Naive thymus-derived CD8-positive, alpha-beta T cell (primary cell): ENCODE measurements around the gene ERC2. TPM values are rescaled to one million over a fixed set of nuclear protein-coding genes. Genes with fewer than 3 reads are reported as not detected.

ENCODE experiments used
- ATAC-seq, 2 donors: fragments of 150-1000 bp; cut with Tn5 transposase in 1 of 2; sonication (Bioruptor Pico), chemical (Tn5 transposase) in 1 of 2; 1 replicate in 1 of 2; 2 replicates in 1 of 2; pipeline ENCODE4 v1.10.0; 2021; ENCODE audit warnings: mild to moderate bottlenecking in 2 of 2, moderate library complexity in 2 of 2
- POLR2A ChIA-PET: fragments of 350-600 bp; sonication (Branson Sonifier 250); formaldehyde crosslinking; loops from one replicate; lab custom pipeline; 2021; ENCODE audit warnings: antibody characterized with exemption; lab: Charles Lee
- DNase-seq, 10 donors: peaks; one replicate each; pipeline versions ENCODE4 v3.0.0 to v3.0.0-alpha.2; 2020 to 2022
- H3K27ac Mint-ChIP-seq, 10 donors: one replicate each; pipeline ENCODE4 v1.8.0; 2020 to 2022; ENCODE audit warnings: mild to moderate bottlenecking in 10 of 10, mixed read lengths in 10 of 10, moderate library complexity in 4 of 10, inconsistent platforms in 1 of 10
- H3K27me3 Mint-ChIP-seq, 5 donors: one replicate each; pipeline ENCODE4 v1.8.0; 2021 to 2022; ENCODE audit warnings: mixed read lengths in 5 of 5
- H3K36me3 Mint-ChIP-seq, 3 donors: one replicate each; pipeline ENCODE4 v1.8.0; 2020 to 2022; ENCODE audit warnings: mixed read lengths in 3 of 3, mild to moderate bottlenecking in 2 of 3, inconsistent platforms in 1 of 3
- H3K4me1 Mint-ChIP-seq, 4 donors: one replicate each; pipeline ENCODE4 v1.8.0; 2021 to 2022; ENCODE audit warnings: mixed read lengths in 4 of 4
- H3K4me3 Mint-ChIP-seq, 10 donors: one replicate each; pipeline ENCODE4 v1.8.0; 2020 to 2022; ENCODE audit warnings: mild to moderate bottlenecking in 10 of 10, mixed read lengths in 10 of 10, moderate library complexity in 6 of 10, inconsistent platforms in 1 of 10
- H3K9me3 Mint-ChIP-seq, 9 donors: one replicate each; pipeline ENCODE4 v1.8.0; 2020 to 2022; ENCODE audit warnings: mixed read lengths in 9 of 9, mild to moderate bottlenecking in 3 of 9, inconsistent platforms in 1 of 9, moderate library complexity in 1 of 9
- polyA plus RNA-seq, 3 donors: library from polyadenylated mRNA; unstranded; fragments of 300-500 nt; fragmentation: Illumina TruSeq; gene quantifications; one replicate each; pipeline ENCODE4 v1.2.3, GENCODE V29; 2021
- total RNA-seq, 8 experiments: library from RNA in 2 of 8; stranded (reverse) in 2 of 8; gene quantifications; one replicate each; pipeline ENCODE4 v1.2.3 and lab custom pipeline; 2021 to 2026

Gene ERC2
- total and polyA plus RNA-seq, 5 experiments from 2014 or later = 0.05 to 0.29 TPM; not detected in 3

DNA sequence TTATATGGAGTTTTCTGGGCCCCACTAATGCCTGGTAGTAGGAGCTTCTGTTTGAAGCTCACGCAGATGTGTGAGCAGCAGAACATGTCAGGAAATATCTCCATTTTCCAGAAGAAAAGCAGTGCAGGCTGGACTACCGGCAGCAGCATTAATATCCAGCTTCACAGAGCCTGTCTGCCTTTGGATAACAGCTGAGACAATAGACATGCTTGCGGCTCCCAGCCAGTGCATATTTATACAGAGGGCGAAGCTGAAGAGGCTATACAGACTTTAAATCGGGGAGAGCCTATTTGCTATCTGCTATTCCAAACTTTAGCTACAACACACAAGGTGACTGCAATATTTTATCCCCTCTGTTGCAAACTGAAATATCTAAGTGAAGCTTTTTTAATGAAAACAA is 731.1 kb downstream of the ERC2 start:
- POLR2A ChIA-PET = no interaction called here
- DNase-seq = no peak
- ATAC-seq = no peak
- peaks cover 0 to 10% (median 0%) of the 10 kb centered on the region in 5 donors for H3K27me3 Mint-ChIP-seq
- no peaks in the 10 kb centered on the region for H3K36me3 Mint-ChIP-seq
- H3K9me3 Mint-ChIP-seq = peaks cover 0 to 8% (median 2%) of the 10 kb centered on the region in 9 donors
- no peaks in the 10 kb centered on the region for H3K4me1 Mint-ChIP-seq
- no peak overlapping the region for H3K27ac Mint-ChIP-seq
- no peak overlapping the region for H3K4me3 Mint-ChIP-seq

DNA sequence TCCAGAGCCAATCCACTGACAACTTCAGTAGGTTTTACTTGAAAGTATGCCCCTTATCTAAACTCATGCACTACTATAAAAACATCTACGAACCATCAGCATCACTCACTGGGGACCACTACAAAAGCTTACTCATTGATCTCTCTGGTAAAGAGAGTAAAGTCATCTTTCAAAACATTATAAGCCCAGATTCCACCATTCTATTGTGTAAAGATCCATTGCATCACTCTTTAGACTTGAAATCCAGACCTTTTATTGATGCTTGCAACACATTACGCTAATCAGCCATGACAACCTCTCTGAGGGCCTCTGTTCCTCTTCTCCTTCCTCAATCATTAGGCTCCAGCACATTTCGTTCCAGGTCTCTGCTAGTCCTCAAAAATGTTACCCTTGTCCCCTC is 732.3 kb downstream of the ERC2 start:
- H3K27me3 Mint-ChIP-seq = peaks cover 0 to 7% (median 0%) of the 10 kb centered on the region in 5 donors
- H3K27ac Mint-ChIP-seq = no peak overlapping the region
- H3K9me3 Mint-ChIP-seq = peaks cover 0 to 8% (median 2%) of the 10 kb centered on the region in 9 donors
- no peaks in the 10 kb centered on the region for H3K36me3 Mint-ChIP-seq
- ATAC-seq = no peak
- POLR2A ChIA-PET = no interaction called here
- H3K4me1 Mint-ChIP-seq = no peaks in the 10 kb centered on the region
- no peak for DNase-seq
- H3K4me3 Mint-ChIP-seq = no peak overlapping the region

DNA sequence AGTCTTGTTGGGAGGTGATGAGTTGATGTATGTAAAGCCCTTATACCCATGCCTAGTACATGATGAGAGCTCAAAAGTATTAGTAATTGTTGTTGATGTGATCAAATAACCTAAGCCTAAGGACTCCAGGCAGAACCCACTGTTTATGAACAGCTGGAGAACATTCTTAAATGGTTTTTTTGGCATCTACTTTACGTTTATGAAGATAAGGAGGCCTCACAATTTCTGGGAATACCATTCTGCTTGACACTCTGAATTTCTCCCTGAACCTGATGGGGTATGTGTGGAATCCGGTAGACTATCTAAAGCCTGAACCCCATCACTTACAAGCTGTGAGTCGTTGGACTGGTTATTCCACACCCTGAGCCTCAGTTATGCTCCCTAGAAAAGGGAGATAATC is 736.5 kb downstream of the ERC2 start:
- Mint-ChIP-seq H3K4me3 (no peak overlapping the region), H3K27me3 (peaks cover 0 to 14% (median 1%) of the 10 kb centered on the region in 5 donors), H3K4me1 (no peaks in the 10 kb centered on the region), H3K27ac (no peak overlapping the region), H3K36me3 (no peaks in the 10 kb centered on the region), H3K9me3 (peaks cover 0 to 4% (median 0%) of the 10 kb centered on the region in 9 donors)
- no peak for ATAC-seq
- POLR2A ChIA-PET = no interaction called here
- no peak for DNase-seq

DNA sequence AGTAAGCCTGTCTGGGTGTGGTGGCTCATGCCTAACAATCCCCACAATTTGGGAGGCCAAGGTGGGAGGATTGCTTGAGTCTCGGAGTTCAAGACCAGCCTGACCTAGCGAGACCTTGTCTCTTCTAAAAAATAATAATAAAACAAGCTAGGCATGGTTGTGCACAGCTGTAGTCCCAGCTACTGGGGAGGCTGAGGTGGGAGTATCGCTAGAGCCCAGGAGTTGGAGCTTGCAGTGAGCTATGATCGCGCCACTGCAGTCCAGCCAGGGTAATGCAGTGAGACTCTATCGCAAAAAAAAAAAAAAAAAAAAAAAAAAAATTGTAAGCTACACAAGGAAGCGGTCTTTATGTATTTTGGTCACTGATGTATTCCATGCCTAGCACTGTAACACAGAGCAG is 738.7 kb downstream of the ERC2 start:
- POLR2A ChIA-PET = no interaction called here
- Mint-ChIP-seq H3K9me3 (peaks cover 0 to 4% (median 0%) of the 10 kb centered on the region in 9 donors), H3K27ac (no peak overlapping the region), H3K27me3 (peaks cover 0 to 12% (median 5%) of the 10 kb centered on the region in 5 donors), H3K36me3 (no peaks in the 10 kb centered on the region), H3K4me3 (no peak overlapping the region), H3K4me1 (no peaks in the 10 kb centered on the region)
- ATAC-seq (no peak), DNase-seq (no peak)

DNA sequence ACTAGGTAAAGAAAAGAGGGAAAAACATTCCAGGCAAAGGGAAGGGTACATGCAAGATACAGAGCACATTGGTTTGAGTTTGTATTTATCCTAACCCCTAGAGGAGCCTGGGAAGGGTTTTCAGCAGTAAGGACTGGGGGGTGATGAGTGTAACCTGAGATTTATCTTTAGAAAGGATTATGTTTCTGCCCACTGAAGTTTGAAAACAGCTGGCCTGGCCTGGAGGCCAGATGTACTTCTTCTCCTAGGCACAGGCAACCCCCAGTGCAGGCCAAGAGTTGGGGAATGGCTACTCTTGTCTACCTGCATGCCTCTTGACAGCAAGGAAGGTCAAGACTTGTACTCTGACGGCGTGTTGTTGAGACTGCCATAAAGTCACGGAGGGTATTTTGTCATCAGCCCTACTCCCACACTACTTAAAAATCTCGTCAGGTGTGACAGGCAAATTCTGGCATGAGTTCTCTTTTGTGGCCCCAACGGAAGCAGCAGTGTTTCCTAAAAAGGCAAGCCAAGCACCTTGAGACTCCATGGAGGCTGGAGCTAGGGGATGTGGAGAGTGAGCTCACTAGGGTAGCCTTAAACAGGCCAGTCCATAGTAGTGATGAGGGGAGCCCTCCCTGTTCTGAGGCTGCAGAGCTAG is 739.7 kb downstream of the ERC2 start:
- ATAC-seq = no peak
- POLR2A ChIA-PET = no interaction called here
- no peak for DNase-seq
- H3K4me1 Mint-ChIP-seq = no peaks in the 10 kb centered on the region
- peaks cover 3 to 16% (median 8%) of the 10 kb centered on the region in 5 donors for H3K27me3 Mint-ChIP-seq
- no peaks in the 10 kb centered on the region for H3K36me3 Mint-ChIP-seq
- H3K9me3 Mint-ChIP-seq = peaks cover 0 to 6% (median 0%) of the 10 kb centered on the region in 9 donors
- no peak overlapping the region for H3K4me3 Mint-ChIP-seq
- no peak overlapping the region for H3K27ac Mint-ChIP-seq

DNA sequence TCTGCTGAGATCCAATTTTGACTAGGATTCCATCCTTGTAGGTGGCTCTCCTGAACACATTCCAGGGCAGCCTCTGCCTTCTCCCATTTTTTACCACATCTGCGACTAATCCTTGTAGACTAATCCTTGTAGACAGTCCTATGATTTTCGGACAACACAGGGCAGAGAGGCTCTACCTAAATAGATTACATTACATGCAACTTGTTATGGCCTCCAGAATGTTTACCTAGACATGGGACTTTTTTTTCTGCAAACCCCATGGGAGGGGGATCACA is 741.8 kb downstream of the ERC2 start:
- Mint-ChIP-seq H3K4me1 (no peaks in the 10 kb centered on the region), H3K27ac (no peak overlapping the region), H3K36me3 (no peaks in the 10 kb centered on the region), H3K4me3 (no peak overlapping the region), H3K27me3 (peaks cover 7 to 34% (median 15%) of the 10 kb centered on the region in 5 donors), H3K9me3 (peaks cover 0 to 10% (median 0%) of the 10 kb centered on the region in 9 donors)
- POLR2A ChIA-PET = no interaction called here
- ATAC-seq (no peak), DNase-seq (no peak)

DNA sequence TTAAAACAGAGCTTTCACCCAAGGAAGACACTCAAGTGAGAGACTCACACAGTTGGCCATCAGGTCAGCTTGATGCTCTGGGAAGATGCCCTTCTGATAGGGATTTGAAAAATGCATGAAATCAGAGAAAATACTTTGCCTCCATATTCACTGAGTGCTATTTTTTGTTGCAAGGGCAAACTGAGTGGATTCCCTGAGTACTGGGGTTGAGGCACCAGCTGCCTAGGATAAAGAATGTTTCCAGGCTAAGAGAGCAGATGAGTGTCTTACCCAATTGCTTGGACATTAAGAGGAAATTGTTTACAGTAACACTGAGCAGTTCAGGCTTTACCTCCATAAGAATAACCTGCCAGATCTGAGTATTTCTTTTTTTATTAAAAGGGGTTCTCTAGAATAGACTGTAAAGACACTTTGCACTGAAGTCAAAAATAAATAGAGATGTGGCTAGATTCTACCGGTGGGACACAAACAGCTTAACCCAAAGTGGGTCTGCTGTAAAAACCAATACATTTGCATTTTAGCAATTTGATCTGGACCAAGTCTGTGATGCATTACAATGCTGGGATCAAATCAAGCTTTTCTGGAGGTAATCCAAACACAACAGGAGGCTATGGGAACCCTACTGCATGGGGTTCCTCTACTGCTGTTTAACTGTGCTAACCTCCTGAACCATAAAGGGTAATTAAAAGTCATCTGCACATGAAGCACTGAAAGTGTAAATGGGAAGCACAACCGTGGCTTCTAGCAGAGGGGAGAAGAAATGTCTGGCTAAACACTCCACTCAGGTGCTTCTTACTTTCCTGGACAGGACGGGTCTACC is 742.4 kb downstream of the ERC2 start:
- no peak for ATAC-seq
- Mint-ChIP-seq H3K4me3 (no peak overlapping the region), H3K27ac (no peak overlapping the region)

DNA sequence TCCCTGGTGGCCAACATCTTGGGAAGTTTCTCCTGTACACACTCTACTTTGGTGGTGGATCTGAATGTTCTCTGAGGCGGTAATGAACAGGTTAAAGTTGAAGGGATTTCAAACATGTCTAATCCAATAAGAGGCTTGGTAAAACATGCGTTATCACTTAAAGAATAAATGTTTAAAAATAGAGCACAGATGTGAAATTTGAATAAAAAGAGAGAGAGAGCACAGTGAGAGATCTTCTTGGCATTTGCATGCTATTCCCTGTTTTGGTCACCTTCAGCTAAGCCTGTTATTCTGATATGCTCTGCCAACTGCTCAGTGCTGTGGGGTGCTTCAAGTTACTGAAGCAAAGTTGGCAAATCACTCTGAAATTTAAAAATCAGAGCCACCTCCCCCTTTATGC is 743.4 kb downstream of the ERC2 start:
- Mint-ChIP-seq H3K27me3 (peaks cover 7 to 34% (median 15%) of the 10 kb centered on the region in 5 donors), H3K27ac (no peak overlapping the region), H3K9me3 (peaks cover 0 to 10% (median 0%) of the 10 kb centered on the region in 9 donors), H3K36me3 (no peaks in the 10 kb centered on the region), H3K4me1 (no peaks in the 10 kb centered on the region), H3K4me3 (no peak overlapping the region)
- ATAC-seq (no peak), DNase-seq (no peak)
- POLR2A ChIA-PET = no interaction called here

More for the DNA sequence above, 742.4 kb downstream of the ERC2 start:
- Mint-ChIP-seq H3K27me3 (peaks cover 7 to 34% (median 15%) of the 10 kb centered on the region in 5 donors), H3K4me1 (no peaks in the 10 kb centered on the region), H3K9me3 (peaks cover 0 to 10% (median 0%) of the 10 kb centered on the region in 9 donors), H3K36me3 (no peaks in the 10 kb centered on the region)
- DNase-seq = no peak
- POLR2A ChIA-PET = no interaction called here

DNA sequence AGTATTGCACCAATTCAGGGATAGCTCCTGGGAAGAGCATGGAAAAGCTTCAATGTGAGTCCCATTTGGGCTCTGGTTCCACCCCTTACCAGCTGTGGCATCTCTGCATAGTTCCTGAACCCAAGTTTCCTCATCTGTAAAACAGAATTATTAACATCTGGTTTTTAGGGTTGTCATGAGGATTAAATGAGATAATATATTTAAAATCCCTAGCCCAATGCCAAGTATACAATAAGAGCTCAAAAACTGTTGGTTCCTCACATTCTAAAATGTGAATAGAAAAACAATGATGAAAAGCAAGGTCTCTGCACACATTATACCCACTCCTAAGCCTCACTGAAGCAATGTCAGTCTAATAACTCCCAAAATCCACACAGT is 743.9 kb downstream of the ERC2 start:
- H3K4me3 Mint-ChIP-seq = no peak overlapping the region
- H3K9me3 Mint-ChIP-seq = peaks cover 0 to 10% (median 0%) of the 10 kb centered on the region in 9 donors
- no peaks in the 10 kb centered on the region for H3K36me3 Mint-ChIP-seq
- POLR2A ChIA-PET = no interaction called here
- ATAC-seq = no peak
- no peak for DNase-seq
- H3K27ac Mint-ChIP-seq = no peak overlapping the region
- H3K4me1 Mint-ChIP-seq = no peaks in the 10 kb centered on the region
- H3K27me3 Mint-ChIP-seq = peaks cover 7 to 34% (median 15%) of the 10 kb centered on the region in 5 donors

DNA sequence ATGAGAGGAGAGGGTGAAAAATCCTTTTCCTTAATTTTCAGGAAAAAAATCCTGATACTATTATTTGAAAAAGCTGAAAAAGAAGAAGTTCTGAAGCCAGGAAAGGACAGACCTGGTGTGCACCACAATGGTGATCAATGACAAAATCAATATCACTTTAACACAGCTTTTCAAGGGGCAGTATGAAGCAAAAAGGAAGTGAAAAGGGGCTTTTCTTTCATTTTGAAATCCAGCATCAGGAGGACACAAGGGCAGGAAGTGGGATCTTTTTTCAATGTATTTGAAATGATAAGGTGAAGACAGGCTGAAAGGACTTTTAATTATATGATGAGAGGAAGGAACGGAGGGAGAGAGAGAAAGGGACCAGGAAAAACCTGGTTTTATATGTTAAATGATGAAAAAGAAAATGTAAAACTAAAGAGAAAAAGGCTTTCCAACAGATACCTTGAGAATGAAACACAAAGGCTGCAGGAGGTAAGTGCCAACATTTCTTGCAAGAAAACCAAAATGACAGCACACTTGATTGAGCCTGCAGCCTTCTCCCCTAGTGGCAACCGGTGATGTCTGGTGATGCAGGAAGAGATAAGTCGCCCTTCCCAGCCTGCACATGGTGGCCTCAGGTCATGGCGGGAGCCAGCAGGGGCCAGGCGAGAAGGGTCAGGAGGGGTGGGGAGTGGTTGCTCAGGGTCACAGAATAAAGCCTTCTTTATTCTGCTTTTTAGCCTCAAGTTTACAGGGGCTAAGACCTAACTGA is 744.4 kb downstream of the ERC2 start:
- POLR2A ChIA-PET = no interaction called here
- H3K36me3 Mint-ChIP-seq = no peaks in the 10 kb centered on the region
- no peak for DNase-seq

DNA sequence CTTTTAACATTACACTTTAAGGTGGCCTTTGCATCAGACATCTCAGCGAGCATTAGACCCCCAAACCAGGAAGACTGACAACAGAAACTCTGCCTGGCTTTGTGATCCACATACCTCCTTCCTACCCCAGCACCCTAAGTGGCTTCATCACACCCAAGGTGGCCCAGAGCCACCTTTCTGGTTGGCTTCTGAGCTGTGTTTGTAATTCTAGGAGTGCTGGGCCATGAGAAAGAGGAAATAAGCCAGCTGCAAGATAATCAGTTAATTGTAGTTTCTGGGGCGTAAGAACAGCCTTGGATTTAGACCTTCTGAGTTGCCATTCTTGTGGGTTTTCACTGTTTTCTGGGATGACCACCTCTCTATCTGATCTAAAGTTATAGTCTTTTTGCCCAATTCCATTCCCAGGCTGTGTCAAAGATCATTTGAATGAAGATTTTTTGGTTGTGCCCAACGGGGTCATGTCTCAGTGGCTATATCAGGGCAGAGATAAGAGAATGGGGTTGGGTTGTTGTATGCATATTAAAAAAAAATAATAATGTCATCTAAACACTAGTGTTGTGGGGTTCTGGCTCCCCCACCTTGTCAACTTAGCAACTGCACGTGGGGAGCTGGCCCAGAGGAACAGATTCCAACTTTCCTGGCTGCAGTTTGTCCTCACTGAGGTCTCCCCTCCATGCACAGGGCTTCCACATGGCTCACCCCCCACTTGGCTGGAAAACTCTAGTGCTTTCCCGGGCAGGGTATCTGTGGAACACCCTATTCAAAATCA is 746.4 kb downstream of the ERC2 start:
- DNase-seq = no peak
- ATAC-seq = no peak
- Mint-ChIP-seq H3K4me3 (no peak overlapping the region), H3K36me3 (no peaks in the 10 kb centered on the region), H3K27me3 (peaks cover 7 to 34% (median 13%) of the 10 kb centered on the region in 5 donors), H3K27ac (no peak overlapping the region), H3K9me3 (peaks cover 0 to 10% (median 0%) of the 10 kb centered on the region in 9 donors), H3K4me1 (no peaks in the 10 kb centered on the region)
- POLR2A ChIA-PET = no interaction called here

More for the DNA sequence above, 744.4 kb downstream of the ERC2 start:
- H3K4me1 Mint-ChIP-seq = no peaks in the 10 kb centered on the region
- ATAC-seq = no peak
- H3K9me3 Mint-ChIP-seq = peaks cover 0 to 10% (median 0%) of the 10 kb centered on the region in 9 donors
- peaks cover 6 to 34% (median 10%) of the 10 kb centered on the region in 5 donors for H3K27me3 Mint-ChIP-seq
- H3K4me3 Mint-ChIP-seq = no peak overlapping the region
- peak overlapping the region in 1 of 10 donors; percentile 40 for H3K27ac Mint-ChIP-seq

DNA sequence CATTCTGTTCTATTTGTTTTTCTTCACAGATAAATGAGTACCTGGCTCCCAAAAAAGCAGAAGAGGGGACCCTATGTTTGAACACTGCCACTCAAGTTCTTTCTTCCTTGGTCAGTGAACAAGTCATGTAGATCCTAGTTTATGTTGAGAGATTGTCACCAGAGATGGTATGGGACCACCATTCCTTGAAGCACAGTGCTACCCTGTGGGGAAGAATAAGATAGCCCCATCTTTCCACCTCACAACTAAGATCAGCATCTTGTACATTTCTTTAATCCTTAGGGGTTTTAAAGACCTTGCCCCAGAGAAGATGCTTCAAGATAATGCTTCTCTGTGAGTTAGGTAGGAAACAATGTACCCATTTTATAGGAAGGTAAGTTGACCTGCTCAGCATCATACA is 747.7 kb downstream of the ERC2 start:
- ATAC-seq = no peak
- Mint-ChIP-seq H3K4me1 (no peaks in the 10 kb centered on the region), H3K36me3 (no peaks in the 10 kb centered on the region), H3K27me3 (peaks cover 7 to 22% (median 11%) of the 10 kb centered on the region in 5 donors), H3K9me3 (peaks cover 0 to 10% (median 0%) of the 10 kb centered on the region in 9 donors), H3K27ac (no peak overlapping the region), H3K4me3 (no peak overlapping the region)
- POLR2A ChIA-PET = no interaction called here
- no peak for DNase-seq
